Urothelium cell line (cell line): ENCODE data around the gene GAL3ST3.
"Not testable (repeated sequence)": the region's sequence is repeated elsewhere in the genome, so short reads cannot be mapped to it uniquely, and the experiment has no call there.

Experiments
- DNase-seq: peaks from one replicate; pipeline ENCODE4 v3.0.0; 2011; ENCODE audit warnings: low spot score, mixed read lengths
- FAIRE-seq: peaks from 2 replicates; lab custom pipeline; 2011; peaks lifted over from hg19 to GRCh38; lab: Jason Lieb, UNC

Gene GAL3ST3

GRCh38 chr11:66045177-66045639 lies 3.8 kb downstream of the GAL3ST3 start:
- peak; percentile 90 for DNase-seq
- peak; percentile 13 for FAIRE-seq

GRCh38 chr11:66044757-66045156 lies 4.2 kb downstream of the GAL3ST3 start:
- FAIRE-seq (no peak), DNase-seq (no peak)

GRCh38 chr11:66042996-66043906 lies 5.7 kb downstream of the GAL3ST3 start:
- DNase-seq (no peak), FAIRE-seq (no peak)

GRCh38 chr11:66042227-66042995 lies 6.5 kb downstream of the GAL3ST3 start:
- FAIRE-seq = no peak

GRCh38 chr11:66039765-66040164 lies 9.2 kb downstream of the GAL3ST3 start:
- DNase-seq (no peak), FAIRE-seq (no peak)

More at GRCh38 chr11:66042227-66042995, 6.5 kb downstream of the GAL3ST3 start:
- DNase-seq = no peak

- DNase-seq = no peak
- FAIRE-seq = no peak
Measured at GRCh38 chr11:66037327-66037726, 11.6 kb downstream of the GAL3ST3 start.

GRCh38 chr11:66036334-66036710 lies 12.6 kb downstream of the GAL3ST3 start:
- no peak for DNase-seq

GRCh38 chr11:66035653-66036333 lies 13.2 kb downstream of the GAL3ST3 start:
- no peak for FAIRE-seq
- no peak for DNase-seq

More at GRCh38 chr11:66036334-66036710, 12.6 kb downstream of the GAL3ST3 start:
- no peak for FAIRE-seq

- FAIRE-seq (no peak), DNase-seq (no peak)
Measured at GRCh38 chr11:66032957-66033735, 15.8 kb downstream of the GAL3ST3 start.

- DNase-seq (no peak), FAIRE-seq (no peak)
Measured at GRCh38 chr11:66026017-66026529, 22.9 kb downstream of the GAL3ST3 start, which contains the start of gene CATSPER1. Gene CATSPER1 (minus strand): TSS chr11:66026479. CDS start chr11:66026379, 100 bp downstream.

- DNase-seq, FAIRE-seq: not testable (repeated sequence)
Measured at GRCh38 chr11:66023186-66023440, 25.8 kb downstream of the GAL3ST3 start.

GRCh38 chr11:66022401-66023185 lies 26.4 kb downstream of the GAL3ST3 start:
- peak; percentile 87 for DNase-seq
- FAIRE-seq = peak; percentile 20

GRCh38 chr11:66020618-66021357 lies 28.2 kb downstream of the GAL3ST3 start:
- FAIRE-seq (peak; percentile 72), DNase-seq (peak; percentile 94)

GRCh38 chr11:66020212-66020611 lies 28.7 kb downstream of the GAL3ST3 start:
- DNase-seq (no peak), FAIRE-seq (peak; percentile 13)

GRCh38 chr11:66017321-66017720 lies 31.6 kb downstream of the GAL3ST3 start:
- FAIRE-seq (no peak), DNase-seq (no peak)

- FAIRE-seq = no peak
- DNase-seq = no peak
Measured at GRCh38 chr11:66016793-66017177, 32.2 kb downstream of the GAL3ST3 start.

- no peak for FAIRE-seq
- DNase-seq = no peak
Measured at GRCh38 chr11:66015936-66016792, 32.8 kb downstream of the GAL3ST3 start.

GRCh38 chr11:66015454-66015881 lies 33.5 kb downstream of the GAL3ST3 start:
- FAIRE-seq (peak; percentile 9), DNase-seq (peak; percentile 57)
